IPS-15b (cell line): Measurements from ENCODE around the gene MAGEA10.
"Not testable (repeated sequence)": the region's sequence is repeated elsewhere in the genome, so short reads cannot be mapped to it uniquely, and the experiment has no call there.

ENCODE experiments used
- H3K27me3 ChIP-seq: one replicate; pipeline ENCODE4 v1.6.1; 2013; ENCODE audit warnings: low read length; ENCODE audit not compliant: control insufficient read depth, insufficient read depth
- H3K36me3 ChIP-seq: one replicate; pipeline ENCODE4 v1.6.1; 2013; ENCODE audit warnings: low read length; ENCODE audit not compliant: control insufficient read depth, insufficient read depth
- H3K4me1 ChIP-seq: one replicate; pipeline ENCODE4 v1.6.1; 2013; ENCODE audit warnings: mild to moderate bottlenecking, low read length; ENCODE audit not compliant: control insufficient read depth, insufficient read depth
- H3K4me3 ChIP-seq: one replicate; pipeline ENCODE4 v1.5.1; 2013; ENCODE audit warnings: low read depth, low read length
- H3K9ac ChIP-seq: one replicate; pipeline ENCODE4 v1.6.1; 2013; ENCODE audit warnings: low read depth, mild to moderate bottlenecking, low read length
- H3K9me3 ChIP-seq: one replicate; pipeline ENCODE4 v1.6.1; 2013; ENCODE audit warnings: mild to moderate bottlenecking, low read length; ENCODE audit not compliant: control insufficient read depth, insufficient read depth

MAGEA10 gene

GRCh38 chrX:152138388-152138784 is at the start of gene MAGEA10:
MAGEA10 (minus strand) TSS chrX:152138577; CDS start chrX:152135620, 2,957 bp downstream.
- Histone ChIP-seq H3K36me3 (no peaks in the 10 kb centered on the region), H3K27me3 (no peaks in the 10 kb centered on the region), H3K9ac (no peak within 1 kb of the TSS), H3K9me3 (no peaks in the 10 kb centered on the region), H3K4me1 (no peaks in the 10 kb centered on the region), H3K4me3 (no peak within 1 kb of the TSS)

- no peak overlapping the region for H3K9ac ChIP-seq
- no peaks in the 10 kb centered on the region for H3K36me3 ChIP-seq
- peaks cover 5% of the 10 kb centered on the region for H3K9me3 ChIP-seq
- H3K27me3 ChIP-seq, result no peaks in the 10 kb centered on the region
- H3K4me3 ChIP-seq, result no peak overlapping the region
- H3K4me1 ChIP-seq, result no peaks in the 10 kb centered on the region
These were observed 39.3 kb upstream of the MAGEA10 start for GRCh38 chrX:152177497-152178269.

GRCh38 chrX:152177052-152177451 is 38.7 kb upstream of the MAGEA10 start:
- Histone ChIP-seq H3K4me3 (no peak overlapping the region), H3K9me3 (peaks cover 5% of the 10 kb centered on the region), H3K27me3 (no peaks in the 10 kb centered on the region), H3K9ac (no peak overlapping the region), H3K36me3 (no peaks in the 10 kb centered on the region), H3K4me1 (no peaks in the 10 kb centered on the region)

GRCh38 chrX:152175892-152176291 is 37.5 kb upstream of the MAGEA10 start:
- not testable (repeated sequence) for H3K4me1 ChIP-seq, H3K4me3 ChIP-seq, H3K36me3 ChIP-seq, H3K9ac ChIP-seq, H3K27me3 ChIP-seq, H3K9me3 ChIP-seq

GRCh38 chrX:152173923-152174322 is 35.5 kb upstream of the MAGEA10 start:
- H3K27me3 ChIP-seq, H3K4me1 ChIP-seq, H3K9me3 ChIP-seq, H3K4me3 ChIP-seq, H3K36me3 ChIP-seq, H3K9ac ChIP-seq: not testable (repeated sequence)

- no peak overlapping the region for H3K9ac ChIP-seq
- no peaks in the 10 kb centered on the region for H3K9me3 ChIP-seq
- H3K27me3 ChIP-seq, result no peaks in the 10 kb centered on the region
- H3K36me3 ChIP-seq, result no peaks in the 10 kb centered on the region
- H3K4me1 ChIP-seq, result no peaks in the 10 kb centered on the region
- no peak overlapping the region for H3K4me3 ChIP-seq
These were observed 32.2 kb upstream of the MAGEA10 start for GRCh38 chrX:152170621-152171020.

- Histone ChIP-seq H3K4me3 (no peak overlapping the region), H3K4me1 (no peaks in the 10 kb centered on the region), H3K9me3 (peaks cover 3% of the 10 kb centered on the region), H3K36me3 (no peaks in the 10 kb centered on the region), H3K27me3 (no peaks in the 10 kb centered on the region), H3K9ac (no peak overlapping the region)
These were observed 26.8 kb upstream of the MAGEA10 start for GRCh38 chrX:152165033-152165743.

GRCh38 chrX:152157042-152157441 is 18.7 kb upstream of the MAGEA10 start:
- H3K9me3 ChIP-seq, result peaks cover 3% of the 10 kb centered on the region
- H3K9ac ChIP-seq, result no peak overlapping the region
- no peaks in the 10 kb centered on the region for H3K36me3 ChIP-seq
- no peak overlapping the region for H3K4me3 ChIP-seq
- H3K27me3 ChIP-seq, result no peaks in the 10 kb centered on the region
- no peaks in the 10 kb centered on the region for H3K4me1 ChIP-seq

GRCh38 chrX:152155766-152156310 is 17.5 kb upstream of the MAGEA10 start:
- H3K4me3 ChIP-seq, result no peak overlapping the region
- H3K36me3 ChIP-seq, result no peaks in the 10 kb centered on the region
- H3K9me3 ChIP-seq, result no peaks in the 10 kb centered on the region
- no peaks in the 10 kb centered on the region for H3K4me1 ChIP-seq
- no peaks in the 10 kb centered on the region for H3K27me3 ChIP-seq
- H3K9ac ChIP-seq, result no peak overlapping the region

- Histone ChIP-seq H3K9ac (no peak overlapping the region), H3K36me3 (no peaks in the 10 kb centered on the region), H3K27me3 (no peaks in the 10 kb centered on the region), H3K9me3 (no peaks in the 10 kb centered on the region), H3K4me3 (no peak overlapping the region), H3K4me1 (no peaks in the 10 kb centered on the region)
These were observed 15.7 kb upstream of the MAGEA10 start for GRCh38 chrX:152154050-152154449.

GRCh38 chrX:152151256-152151655 is 12.9 kb upstream of the MAGEA10 start:
- Histone ChIP-seq H3K9ac (no peak overlapping the region), H3K9me3 (no peaks in the 10 kb centered on the region), H3K4me3 (no peak overlapping the region), H3K27me3 (no peaks in the 10 kb centered on the region), H3K36me3 (no peaks in the 10 kb centered on the region), H3K4me1 (no peaks in the 10 kb centered on the region)

- Histone ChIP-seq H3K9ac (no peak overlapping the region), H3K9me3 (no peaks in the 10 kb centered on the region), H3K36me3 (no peaks in the 10 kb centered on the region), H3K27me3 (no peaks in the 10 kb centered on the region), H3K4me1 (no peaks in the 10 kb centered on the region), H3K4me3 (no peak overlapping the region)
These were observed 11.3 kb upstream of the MAGEA10 start for GRCh38 chrX:152149648-152150047.
